GM18520 (cell line): ENCODE results near the gene SGK2.

ENCODE experiments used
- ATAC-seq: cut with Tn5 transposase; IDR thresholded peaks from one replicate; pipeline ENCODE4 v1.9.1; 2021; ENCODE audit not compliant: unreplicated experiment

The SGK2 gene

DNA sequence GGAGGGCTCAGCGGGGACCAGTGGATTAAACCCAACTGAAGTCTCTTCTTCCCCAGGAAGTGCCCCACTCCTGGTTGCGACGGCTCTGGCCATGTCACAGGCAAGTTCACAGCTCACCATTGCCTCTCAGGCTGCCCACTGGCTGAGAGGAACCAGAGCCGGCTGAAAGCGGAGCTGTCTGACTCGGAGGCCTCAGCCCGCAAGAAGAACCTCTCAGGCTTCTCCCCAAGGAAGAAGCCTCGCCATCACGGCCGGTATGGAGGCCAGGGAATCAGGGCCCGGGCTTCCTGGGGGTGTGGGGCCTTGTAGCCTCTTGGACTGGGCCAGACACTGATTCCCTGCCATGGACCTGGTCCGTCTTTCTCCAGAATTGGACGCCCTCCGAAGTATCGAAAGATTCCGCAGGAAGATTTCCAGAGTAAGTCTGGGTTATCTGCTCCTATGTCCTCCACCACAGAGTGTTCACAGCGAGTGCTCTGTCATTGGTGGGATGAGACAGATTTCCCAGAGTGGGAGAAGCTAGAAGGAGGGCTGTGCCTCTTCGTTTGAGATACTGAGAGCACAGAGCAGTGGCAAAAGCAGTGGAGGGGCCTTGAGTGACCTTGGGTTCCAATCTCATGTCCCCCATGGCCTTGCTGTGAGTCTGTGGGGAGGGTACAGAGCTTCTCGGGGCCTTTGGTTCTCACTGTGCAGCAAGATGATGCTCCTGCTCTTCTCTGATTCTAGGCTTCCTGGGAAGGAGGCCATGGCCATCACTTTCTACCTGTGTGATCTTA lies 22.6 kb upstream of the SGK2 start:
- no peak for ATAC-seq

DNA sequence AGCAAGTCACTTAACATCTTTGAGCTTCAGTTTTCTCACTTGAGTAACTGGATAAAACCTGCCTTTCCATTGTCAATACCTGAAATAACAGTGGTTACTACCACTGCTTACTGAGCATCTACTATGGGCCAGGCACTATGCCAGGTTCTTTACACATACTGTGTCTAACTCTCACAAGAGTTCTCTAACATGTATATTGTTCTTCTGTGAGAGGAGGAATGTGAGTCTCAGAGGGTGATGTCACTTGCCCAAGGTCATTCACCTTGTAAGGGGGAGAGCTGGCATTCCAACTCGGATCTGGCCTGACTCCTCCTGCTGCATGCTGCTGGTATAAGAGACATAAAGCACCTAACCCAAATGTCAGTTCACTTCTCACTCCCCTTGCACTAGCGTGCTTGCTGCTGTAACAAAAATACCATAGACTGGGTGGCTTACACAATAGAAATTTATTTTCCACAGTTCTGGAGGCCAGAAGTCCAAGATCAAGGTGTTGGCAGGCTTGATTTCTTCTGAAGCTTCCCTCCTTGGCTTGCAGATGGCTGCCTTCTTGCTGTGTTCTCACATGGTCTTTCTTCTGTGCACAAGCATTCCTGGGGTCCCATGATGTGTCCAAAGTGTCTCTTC lies 21.9 kb upstream of the SGK2 start:
- ATAC-seq, result no peak

DNA sequence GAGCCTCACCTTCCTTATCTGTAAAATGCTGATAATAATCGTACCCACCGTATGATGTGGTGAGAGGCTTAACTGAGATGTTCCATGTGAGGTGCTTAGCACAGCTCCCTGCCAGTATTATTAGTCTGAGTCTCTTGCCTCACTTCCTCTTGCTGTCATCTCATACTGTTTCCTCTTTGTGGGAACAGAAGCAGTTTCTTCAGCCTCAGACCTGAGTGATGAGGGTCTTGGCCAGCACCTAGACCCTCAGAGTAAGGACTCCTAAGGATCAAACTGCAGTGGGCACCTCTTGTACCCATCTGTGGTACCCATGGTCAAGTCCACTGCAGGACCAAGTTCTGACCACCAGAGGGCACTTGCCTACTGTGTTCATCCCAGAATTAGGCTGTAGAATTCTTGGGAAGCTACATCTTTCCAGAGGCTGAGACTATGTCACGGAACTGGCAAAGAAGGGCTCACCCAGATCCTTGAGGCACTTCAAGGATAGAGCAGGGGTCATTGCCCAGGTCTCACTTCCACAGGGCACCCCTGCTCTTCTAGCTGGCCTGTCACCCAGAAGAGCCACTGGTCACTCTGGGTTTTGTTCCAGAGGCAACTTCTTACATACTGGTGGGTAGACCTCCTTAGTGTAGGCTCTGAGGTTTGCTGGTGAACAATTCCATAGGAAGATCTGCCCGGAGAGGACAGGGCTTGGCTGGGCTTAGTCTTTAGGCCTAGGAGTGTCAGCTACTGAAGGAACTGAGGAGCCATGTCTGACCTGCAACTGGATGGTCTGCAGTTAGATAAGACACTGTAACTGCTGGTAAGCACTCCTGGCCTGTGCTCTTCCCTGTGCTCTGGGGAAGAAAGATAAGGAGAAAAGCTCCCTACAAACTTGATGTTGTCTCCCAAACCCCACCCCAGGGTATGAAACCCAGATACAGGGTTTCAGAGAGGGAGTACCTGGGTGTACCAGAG lies 20.6 kb upstream of the SGK2 start:
- ATAC-seq, result no peak

DNA sequence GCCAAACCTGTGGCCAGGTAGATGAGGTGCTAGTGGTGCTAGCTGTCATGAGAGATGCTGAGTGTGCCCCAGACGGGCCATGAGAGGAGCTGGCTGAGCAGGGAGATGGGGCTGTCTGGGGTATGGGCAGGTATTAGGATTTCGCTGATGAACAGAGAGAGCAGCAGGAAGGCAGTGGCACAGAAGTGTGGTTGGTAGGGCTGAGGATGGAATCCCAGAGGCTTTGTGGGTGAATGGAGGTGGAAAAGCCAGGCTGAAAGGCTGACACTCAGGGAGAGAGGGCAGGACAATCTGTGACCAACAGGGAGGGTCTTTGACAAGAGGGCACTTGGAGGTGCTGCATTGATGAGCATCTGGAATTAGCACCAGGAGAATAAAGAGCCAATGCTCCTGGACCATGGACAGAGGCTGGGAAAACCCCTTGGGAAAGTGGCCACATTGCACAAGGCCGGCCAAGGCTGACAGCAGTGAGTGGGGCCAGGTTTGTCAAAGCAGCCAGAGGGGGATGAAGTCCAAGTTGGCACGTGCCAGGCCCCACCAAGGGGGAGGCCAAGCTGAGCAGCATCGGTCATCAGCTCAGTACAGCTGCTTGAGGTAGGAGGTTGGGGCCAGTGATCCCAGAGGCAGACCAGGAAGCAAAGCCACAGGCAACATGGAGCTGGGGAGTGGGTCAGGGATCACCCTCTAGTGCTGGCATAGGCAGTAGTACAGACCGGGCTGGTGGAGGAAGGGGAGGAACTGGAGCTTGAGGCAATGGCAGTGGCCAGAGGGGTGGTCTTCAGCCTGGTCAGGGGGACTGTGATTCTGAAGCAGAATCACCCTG lies 19.7 kb upstream of the SGK2 start:
- ATAC-seq, result no peak

DNA sequence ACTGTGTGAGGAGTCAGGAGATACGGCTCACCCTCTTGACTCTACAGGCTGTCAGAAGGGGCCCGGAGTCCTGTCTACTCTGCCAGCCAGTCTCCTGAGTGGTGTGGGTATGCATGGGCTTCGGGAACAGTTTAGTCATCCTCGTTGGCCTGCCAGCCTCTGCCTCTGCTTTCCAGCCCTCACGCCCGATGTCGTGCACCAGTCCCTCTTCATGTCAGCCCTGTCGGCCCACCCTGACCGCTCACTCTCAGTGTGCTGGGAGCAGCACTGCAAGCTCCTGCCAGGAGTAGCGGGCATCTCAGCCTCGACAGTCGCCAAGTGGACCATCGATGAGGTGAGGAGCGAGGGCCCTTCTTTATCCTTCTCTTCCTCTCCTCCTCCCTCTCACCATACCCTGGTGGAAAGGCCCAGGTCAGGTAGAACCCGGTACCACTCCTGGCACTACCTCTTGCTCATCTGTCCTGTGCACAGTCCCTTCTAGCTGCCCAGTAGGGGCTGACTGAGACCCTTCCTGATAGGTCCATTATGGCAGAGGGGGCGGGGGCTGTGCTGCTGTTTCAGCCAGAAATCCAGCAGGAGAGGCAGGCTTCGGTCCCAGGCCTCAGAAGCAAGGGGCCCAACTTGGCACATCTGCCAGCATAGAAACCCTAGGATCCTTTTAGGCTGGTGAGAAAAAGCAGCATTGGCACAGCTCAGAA lies 18.7 kb upstream of the SGK2 start:
- ATAC-seq, result no peak

DNA sequence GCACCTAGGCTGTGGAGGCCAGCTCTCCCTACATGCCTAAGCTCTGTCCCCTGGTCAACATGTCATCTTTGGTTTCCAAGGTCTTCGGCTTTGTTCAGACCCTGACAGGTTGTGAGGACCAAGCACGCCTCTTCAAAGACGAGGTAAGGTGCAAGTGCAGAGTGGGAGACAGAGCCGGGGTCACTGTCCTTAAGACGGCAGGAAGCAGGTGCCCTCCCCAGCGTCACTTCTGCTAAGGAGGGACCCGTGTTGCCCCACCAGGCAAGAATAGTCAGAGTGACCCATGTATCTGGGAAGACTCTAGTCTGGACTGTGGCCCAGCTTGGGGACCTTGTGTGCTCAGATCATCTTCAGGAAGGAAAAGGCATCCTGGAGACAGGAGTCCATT lies 18.2 kb upstream of the SGK2 start:
- ATAC-seq, result no peak

DNA sequence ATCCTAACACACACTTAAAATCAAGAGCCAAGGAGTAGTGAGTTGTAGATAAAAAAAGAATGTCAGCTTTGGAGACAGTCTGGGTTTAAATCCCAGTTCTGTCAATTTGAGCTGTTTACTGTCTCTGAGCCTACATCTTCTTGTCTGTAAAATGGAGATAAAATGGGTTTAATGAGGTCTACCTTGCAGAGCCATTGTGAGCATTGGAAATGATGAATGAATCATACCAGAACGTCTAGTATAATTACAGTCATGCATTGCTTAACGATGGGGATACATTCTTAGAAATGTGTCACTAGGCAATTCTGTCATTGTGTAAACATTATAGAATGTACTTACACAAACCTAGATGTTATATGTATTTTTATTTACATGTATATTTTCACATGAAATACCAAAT lies 17.6 kb upstream of the SGK2 start:
- ATAC-seq, result no peak

DNA sequence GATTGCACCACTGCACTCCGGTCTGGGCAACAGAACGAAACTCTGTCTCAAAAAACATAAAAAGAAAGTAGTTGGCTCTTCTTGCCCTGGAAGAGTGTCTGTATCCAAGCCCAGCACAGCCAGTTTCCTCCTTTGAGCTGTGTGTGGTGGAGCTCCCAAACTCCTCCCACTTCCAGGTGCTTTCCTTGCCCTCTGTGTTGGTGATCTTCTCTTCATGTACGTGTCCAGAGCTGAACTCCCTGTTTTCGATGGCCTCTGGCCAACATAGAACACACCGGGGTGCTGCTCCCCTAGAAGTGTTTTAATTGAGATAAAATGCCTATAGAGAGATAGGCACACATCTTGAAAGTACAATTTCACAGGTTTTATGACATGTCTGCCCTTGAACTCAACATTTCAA lies 16.7 kb upstream of the SGK2 start:
- ATAC-seq, result no peak

DNA sequence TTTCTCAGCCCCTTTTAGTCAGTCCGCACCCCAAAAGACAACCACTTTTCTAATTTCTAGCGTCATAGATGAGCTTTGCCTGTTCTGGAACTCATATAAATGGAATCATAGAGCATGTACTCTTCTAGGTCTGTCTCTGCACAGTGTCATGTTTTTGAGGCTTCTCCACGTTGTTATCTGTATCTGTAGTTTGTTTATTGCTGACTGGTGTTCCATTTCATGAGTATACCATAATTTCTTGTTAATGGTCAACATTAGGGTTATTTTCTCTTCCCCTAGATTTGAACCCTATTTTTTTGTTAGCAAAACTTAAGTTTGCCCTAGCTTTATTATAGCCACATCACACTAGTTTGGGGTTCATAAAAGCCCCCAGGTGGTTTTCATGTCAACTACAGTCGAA lies 16.2 kb upstream of the SGK2 start:
- no peak for ATAC-seq

DNA sequence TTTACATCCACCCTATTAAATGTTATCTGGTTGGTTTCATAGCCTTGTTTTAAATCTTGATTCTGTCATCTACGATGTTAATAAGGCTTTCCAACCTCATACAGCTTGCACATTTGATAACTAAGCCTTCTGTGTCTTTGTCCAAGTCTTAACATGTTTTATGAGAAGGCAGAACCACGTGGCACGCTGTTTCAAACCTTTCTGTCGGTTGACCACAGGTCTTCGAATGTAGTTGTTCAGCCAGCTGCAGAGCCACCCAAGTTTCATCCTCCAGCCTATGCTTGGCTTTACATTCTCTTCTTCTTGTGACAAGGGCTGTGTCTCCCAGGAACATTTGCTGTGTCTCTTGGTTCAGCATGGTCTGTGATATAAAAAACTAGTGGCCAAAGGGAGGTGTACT lies 15.7 kb upstream of the SGK2 start:
- ATAC-seq, result no peak

DNA sequence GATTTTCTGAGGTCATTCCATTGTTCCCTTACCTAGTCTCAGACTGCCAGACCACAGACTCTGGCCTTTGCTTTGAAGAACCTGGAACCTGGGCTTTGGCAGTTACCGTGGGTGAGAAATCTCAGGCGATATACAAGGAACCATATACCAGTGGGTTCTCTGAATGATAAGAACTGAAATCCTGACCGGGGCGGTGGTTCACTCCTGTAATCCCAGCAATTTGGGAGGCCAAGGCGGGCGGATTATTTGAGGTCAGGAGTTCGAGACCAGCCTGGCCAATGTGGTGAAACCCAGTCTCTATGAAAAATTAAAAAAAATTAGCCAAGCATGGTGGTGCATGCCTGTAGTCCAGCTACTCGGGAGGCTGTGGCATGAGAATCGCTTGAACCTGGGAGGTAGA lies 14.3 kb upstream of the SGK2 start:
- no peak for ATAC-seq

DNA sequence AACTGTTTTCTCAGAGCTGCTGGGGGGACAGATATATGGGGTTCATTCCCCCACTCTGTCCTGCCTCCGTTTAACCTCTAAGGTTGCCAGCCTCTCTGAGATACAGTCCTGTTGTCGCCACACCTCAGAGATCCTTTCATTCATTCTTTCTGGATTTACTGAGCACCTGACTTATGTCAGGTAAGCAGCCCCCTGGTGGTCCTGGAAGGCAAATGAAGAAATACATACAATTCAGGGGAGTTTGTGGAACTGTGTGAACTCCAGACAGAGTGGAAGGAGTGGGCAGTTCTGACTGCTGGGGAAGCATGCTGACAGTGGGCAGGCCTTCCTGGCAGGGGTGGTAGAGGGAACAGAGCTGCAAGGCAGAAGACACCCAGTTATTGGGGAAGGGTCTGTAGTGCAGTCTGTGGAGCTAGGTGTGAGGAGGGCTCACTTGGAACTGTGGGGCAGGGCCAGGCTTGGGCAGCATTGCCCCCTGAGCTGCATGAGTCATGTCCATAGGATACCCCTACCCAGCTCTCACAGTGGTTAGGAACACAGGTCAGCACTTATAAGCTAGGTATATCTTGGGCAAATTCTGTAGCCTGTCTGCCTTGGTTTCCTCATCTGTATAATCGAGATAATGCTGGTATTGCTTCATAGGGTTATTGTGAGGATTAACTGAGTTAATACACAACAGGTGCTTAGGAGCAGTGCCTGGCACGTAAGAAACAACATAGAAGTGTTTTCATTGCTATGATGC lies 12.8 kb upstream of the SGK2 start:
- no peak for ATAC-seq

DNA sequence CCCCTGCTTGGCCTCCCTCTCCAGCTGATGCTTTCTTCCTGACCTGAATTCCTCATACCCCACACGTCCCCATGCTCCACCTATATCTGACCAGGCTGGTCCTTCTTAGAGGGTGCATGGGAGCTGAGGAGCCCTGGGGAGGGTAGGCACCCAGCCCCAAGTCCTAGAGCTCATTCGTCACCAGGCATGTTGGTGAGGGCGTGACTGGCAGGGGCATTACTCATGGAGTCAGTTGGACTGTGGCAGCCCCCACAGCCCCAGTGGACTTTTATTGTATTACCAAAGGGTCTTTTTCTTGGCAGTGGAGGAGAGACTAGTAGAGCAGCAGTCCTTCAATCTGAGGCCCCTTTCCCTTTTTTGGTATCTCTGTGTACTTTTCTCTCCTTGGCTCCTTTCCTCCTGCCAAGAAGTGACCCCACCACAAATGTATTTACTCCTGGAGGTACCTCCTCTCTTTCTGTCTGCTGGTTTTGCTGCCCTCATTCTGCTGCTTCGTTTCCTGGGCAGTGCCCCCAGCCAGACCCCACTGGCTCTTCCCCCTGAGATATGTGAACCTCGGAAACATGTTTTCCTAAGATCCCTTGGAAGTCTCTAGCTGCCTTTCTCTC lies 10.4 kb upstream of the SGK2 start:
- no peak for ATAC-seq

DNA sequence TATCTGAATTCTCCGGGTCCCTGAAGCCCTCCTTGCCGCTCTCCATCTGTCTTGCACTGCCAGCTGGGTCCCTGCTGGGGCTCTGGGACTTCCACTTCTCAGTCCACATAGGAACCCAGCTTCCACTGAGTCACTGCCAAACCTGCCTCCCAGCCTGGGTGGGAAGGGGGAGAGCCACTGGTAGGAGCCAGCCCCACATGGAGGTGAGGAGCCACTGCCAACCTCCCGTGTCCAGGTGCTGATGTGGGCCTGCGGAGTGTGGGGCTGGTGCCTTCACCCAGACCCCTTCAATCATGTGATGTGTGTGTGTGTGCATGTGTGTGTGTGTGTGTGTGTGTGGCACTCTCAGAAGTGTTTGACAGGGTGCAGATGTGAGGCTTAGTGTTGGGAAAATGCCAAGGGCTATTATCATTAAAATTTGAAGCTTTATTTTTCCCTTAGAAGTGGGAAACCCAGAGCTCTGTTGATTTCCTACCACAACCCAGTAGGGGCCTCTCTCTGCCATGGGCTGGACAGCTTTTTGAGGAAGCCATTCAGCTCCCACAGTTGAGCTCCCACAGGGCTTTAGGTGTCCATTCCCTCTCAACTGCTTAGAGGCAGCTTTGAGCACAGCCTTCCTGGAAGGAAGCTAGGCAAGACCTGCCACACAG lies 9.3 kb upstream of the SGK2 start:
- no peak for ATAC-seq

DNA sequence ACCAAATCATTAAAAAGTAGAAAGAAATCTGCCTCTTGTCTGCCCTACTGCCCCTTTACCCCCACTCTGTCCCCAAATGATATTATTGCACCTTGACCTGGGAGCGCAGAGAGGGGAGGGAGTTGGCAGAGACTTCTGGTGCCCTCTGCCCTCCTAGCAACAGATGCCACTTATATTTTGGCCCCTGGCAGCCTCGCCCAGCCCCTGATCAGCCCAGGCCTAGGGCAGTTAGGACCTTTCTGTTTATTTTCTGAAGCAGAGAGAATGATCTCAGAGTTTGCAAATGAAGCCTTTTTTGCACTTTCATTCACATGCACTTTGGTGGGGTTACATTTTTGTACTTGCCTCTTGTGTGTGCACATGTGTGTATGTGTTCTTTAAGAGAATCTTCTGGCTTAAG lies 8.4 kb upstream of the SGK2 start:
- no peak for ATAC-seq

DNA sequence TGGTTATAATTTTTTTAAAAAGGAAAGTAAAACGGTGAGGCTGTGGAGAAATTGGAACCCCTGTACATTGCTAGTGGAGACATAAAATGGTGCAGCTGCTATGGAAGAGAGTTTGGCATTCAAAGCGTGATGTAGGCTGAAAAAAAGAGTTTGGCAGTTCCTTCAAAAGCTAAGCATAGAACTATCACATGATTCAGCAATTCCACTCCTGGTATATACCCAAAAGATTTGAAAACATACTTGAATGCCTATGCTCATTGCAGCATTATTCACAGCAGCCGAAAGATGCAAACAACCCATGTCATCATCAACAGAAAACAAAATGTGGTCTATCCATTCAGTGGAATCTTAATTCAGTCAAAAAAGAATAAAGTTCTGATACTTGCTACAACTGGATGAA lies 4.5 kb upstream of the SGK2 start:
- no peak for ATAC-seq

DNA sequence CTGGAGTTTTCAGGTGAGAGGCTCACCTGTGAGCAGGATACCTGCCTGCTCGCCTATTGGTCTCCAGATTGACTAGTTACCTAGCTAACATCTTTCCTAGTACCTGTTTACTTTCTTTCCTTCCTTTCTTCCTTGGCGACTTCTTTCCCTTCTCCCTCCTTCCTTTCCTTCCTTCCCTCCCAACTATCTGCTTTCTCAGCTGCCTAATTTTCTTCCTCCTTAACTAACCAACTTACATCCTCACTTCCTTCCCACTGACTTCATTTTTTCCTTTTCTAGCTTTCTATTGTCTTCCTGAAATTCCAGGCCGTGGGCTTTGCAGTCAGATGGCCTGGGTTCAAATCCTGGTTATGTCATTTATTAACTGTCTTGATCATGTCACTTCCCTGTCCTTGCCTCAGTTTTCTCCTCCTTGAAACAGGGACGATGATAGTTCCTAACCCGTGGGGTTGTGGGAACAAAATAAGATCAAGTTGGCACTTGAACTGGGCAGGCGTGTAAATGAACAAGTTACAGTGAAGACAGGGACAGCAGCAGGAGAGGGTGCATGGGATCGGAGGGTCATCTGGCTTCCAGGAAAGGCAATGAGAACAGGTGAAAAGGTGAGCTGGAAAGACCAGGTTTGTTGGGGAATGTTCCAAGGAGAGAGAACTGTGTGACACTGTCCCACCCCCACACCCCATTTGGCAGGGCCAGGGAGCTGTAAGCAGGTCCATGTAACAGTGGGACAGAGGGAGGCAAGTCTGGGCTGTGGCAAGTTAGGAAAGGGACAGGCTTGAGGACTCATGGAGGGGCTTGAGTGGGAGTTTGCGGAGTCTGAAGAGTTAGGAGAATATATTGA lies 540 bp downstream of the SGK2 start:
- no peak for ATAC-seq

DNA sequence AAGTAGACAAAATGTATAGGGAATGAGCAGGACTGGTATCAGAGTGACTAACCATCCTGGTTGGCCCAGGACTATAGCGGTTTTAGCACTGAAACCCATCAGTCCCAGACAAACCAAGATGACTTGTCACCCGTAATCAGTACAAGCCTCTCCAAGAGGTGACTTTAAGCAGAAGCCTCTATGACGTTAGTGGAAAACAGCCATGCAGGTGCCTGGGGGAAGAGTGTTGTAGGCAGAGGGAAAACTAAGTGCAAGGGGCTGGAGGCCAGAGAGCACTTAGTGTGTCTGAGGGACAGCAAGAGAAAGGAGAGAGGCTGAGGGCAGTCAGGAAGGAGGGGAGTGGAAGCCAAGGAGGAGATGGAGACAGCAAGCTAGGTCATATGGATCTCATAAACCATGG lies 2.1 kb downstream of the SGK2 start:
- no peak for ATAC-seq
